Neural progenitor cell (in vitro differentiated cells): ENCODE measurements around the gene CCND2. TPM values are rescaled to one million over a fixed set of nuclear protein-coding genes. Genes with fewer than 3 reads are reported as not detected.
A peak's percentile ranks its signal among the peaks of the same experiment; 100 is the strongest.

Experiments used
- DNase-seq: peaks from one replicate; pipeline ENCODE4 v3.0.0-alpha.2; 2016; ENCODE audit warnings: low spot score
- H2AFZ ChIP-seq: fragments of 200-600 bp; sonication (generic); replicated peaks from 2 replicates; pipeline ENCODE4 v1.6.1; 2016; ENCODE audit warnings: antibody characterized with exemption
- H3F3A ChIP-seq: fragments of 200-600 bp; sonication (generic); 2 replicates; pipeline ENCODE4 v1.6.1; 2016; ENCODE audit warnings: antibody characterized with exemption, low read depth
- H3K27ac ChIP-seq: fragments of 200-600 bp; sonication (generic); 2 replicates; pipeline ENCODE4 v1.5.1; 2016; ENCODE audit warnings: mild to moderate bottlenecking
- H3K27me3 ChIP-seq: fragments of 200-600 bp; sonication (generic); 2 replicates; pipeline ENCODE4 v1.6.1; 2016; ENCODE audit warnings: mild to moderate bottlenecking, moderate library complexity
- H3K36me3 ChIP-seq: fragments of 200-600 bp; sonication (generic); 2 replicates; pipeline ENCODE4 v1.5.1; 2016
- H3K4me1 ChIP-seq: fragments of 200-600 bp; sonication (generic); 2 replicates; pipeline ENCODE4 v1.6.1; 2016; ENCODE audit warnings: mixed run types
- H3K4me2 ChIP-seq: fragments of 200-600 bp; sonication (generic); 2 replicates; pipeline ENCODE4 v1.6.1; 2016
- H3K4me3 ChIP-seq: fragments of 200-600 bp; sonication (generic); 2 replicates; pipeline ENCODE4 v1.5.1; 2016
- H3K79me2 ChIP-seq: fragments of 200-600 bp; sonication (generic); 2 replicates; pipeline ENCODE4 v1.6.1; 2016; ENCODE audit warnings: low read depth
- H3K9ac ChIP-seq: fragments of 200-600 bp; sonication (generic); 2 replicates; pipeline ENCODE4 v1.6.1; 2016
- H3K9me3 ChIP-seq: fragments of 200-600 bp; sonication (generic); 2 replicates; pipeline ENCODE4 v1.5.1; 2016; ENCODE audit warnings: low read depth
- H4K20me1 ChIP-seq: fragments of 200-600 bp; sonication (generic); 2 replicates; pipeline ENCODE4 v1.6.1; 2016; ENCODE audit warnings: low read depth
- H3K27ac Mint-ChIP-seq: 3 replicates; pipeline ENCODE4 v1.8.0; 2021; ENCODE audit warnings: mixed read lengths
- H3K27me3 Mint-ChIP-seq: 2 replicates; pipeline ENCODE4 v1.8.0; 2022; ENCODE audit warnings: low read depth, mild to moderate bottlenecking, inconsistent platforms, moderate library complexity, mixed read lengths; ENCODE audit not compliant: insufficient read depth
- H3K36me3 Mint-ChIP-seq: 3 replicates; pipeline ENCODE4 v1.8.0; 2021; ENCODE audit warnings: mixed read lengths
- H3K4me1 Mint-ChIP-seq: 3 replicates; pipeline ENCODE4 v1.8.0; 2021; ENCODE audit warnings: mixed read lengths
- H3K4me3 Mint-ChIP-seq: 3 replicates; pipeline ENCODE4 v1.8.0; 2021; ENCODE audit warnings: mild to moderate bottlenecking, moderate library complexity, mixed read lengths
- H3K9me3 Mint-ChIP-seq: 3 replicates; pipeline ENCODE4 v1.8.0; 2020; ENCODE audit warnings: mixed read lengths
- CTCF ChIP-seq: fragments of 200-600 bp; sonication (generic); IDR thresholded peaks from 2 replicates; pipeline ENCODE4 v1.5.1; 2017; ENCODE audit warnings: antibody characterized with exemption, mild to moderate bottlenecking
- EZH2 ChIP-seq: fragments of 200-600 bp; sonication (generic); IDR thresholded peaks from 2 replicates; pipeline ENCODE4 v1.6.1; 2017; ENCODE audit warnings: antibody characterized with exemption, mild to moderate bottlenecking, moderate library complexity
- EZH2phosphoT487 ChIP-seq: fragments of 200-600 bp; sonication (generic); IDR thresholded peaks from 2 replicates; pipeline ENCODE4 v1.6.1; 2017; ENCODE audit warnings: antibody characterized with exemption
- total RNA-seq: library from RNA; depleted of rRNA; stranded (reverse); fragments of >200 nt; gene quantifications from 2 replicates; pipeline ENCODE4 v1.2.3, GENCODE V29; 2015; ENCODE audit warnings: low replicate concordance

CCND2 gene
- total RNA-seq, 1 donor from 2014 or later = 95.8 TPM

GRCh38 chr12:4273273-4273651 lies 300 bp upstream of the CCND2 start:
- Mint-ChIP-seq H3K27me3 (peaks cover 24% of the 10 kb centered on the region), H3K4me1 (peaks cover 46% of the 10 kb centered on the region), H3K4me3 (peak overlapping the region; percentile 97), H3K27ac (peak overlapping the region; percentile 88), H3K36me3 (peaks cover 21% of the 10 kb centered on the region), H3K9me3 (no peaks in the 10 kb centered on the region)
- peaks cover 27% of the 10 kb centered on the region for H4K20me1 ChIP-seq
- H3F3A ChIP-seq = peaks cover 50% of the 10 kb centered on the region
- H3K9ac ChIP-seq = no peak overlapping the region
- H3K27ac ChIP-seq = no peak overlapping the region
- H3K9me3 ChIP-seq = no peaks in the 10 kb centered on the region
- H3K27me3 ChIP-seq = peaks cover 84% of the 10 kb centered on the region
- H3K4me2 ChIP-seq = peak overlapping the region; percentile 80
- H3K36me3 ChIP-seq = peaks cover 7% of the 10 kb centered on the region
- no peak for DNase-seq
- peak overlapping the region; percentile 82 for H3K4me3 ChIP-seq
- peaks cover 24% of the 10 kb centered on the region for H3K4me1 ChIP-seq
- no peak overlapping the region for H2AFZ ChIP-seq
- peaks cover 32% of the 10 kb centered on the region for H3K79me2 ChIP-seq
- TF ChIP-seq EZH2 = no peak
- no peak for TF ChIP-seq CTCF
- TF ChIP-seq EZH2phosphoT487 = no peak

- H3K27me3 ChIP-seq = peaks cover 71% of the 10 kb centered on the region
- Mint-ChIP-seq H3K4me1 (peaks cover 52% of the 10 kb centered on the region), H3K9me3 (no peaks in the 10 kb centered on the region), H3K27ac (peak overlapping the region; percentile 97), H3K36me3 (peaks cover 31% of the 10 kb centered on the region), H3K27me3 (peaks cover 18% of the 10 kb centered on the region), H3K4me3 (peak overlapping the region; percentile 97)
- no peak for TF ChIP-seq CTCF
- TF ChIP-seq EZH2phosphoT487 = no peak
- no peak for TF ChIP-seq EZH2
- H2AFZ ChIP-seq = no peak overlapping the region
- DNase-seq = peak; percentile 38
- H3K36me3 ChIP-seq = peaks cover 7% of the 10 kb centered on the region
- H3F3A ChIP-seq = peaks cover 41% of the 10 kb centered on the region
- peaks cover 45% of the 10 kb centered on the region for H3K79me2 ChIP-seq
- H3K27ac ChIP-seq = no peak overlapping the region
- peak overlapping the region; percentile 82 for H3K4me3 ChIP-seq
- peaks cover 18% of the 10 kb centered on the region for H3K4me1 ChIP-seq
- peak overlapping the region; percentile 85 for H3K9ac ChIP-seq
- H3K9me3 ChIP-seq = no peaks in the 10 kb centered on the region
- peak overlapping the region; percentile 80 for H3K4me2 ChIP-seq
- peaks cover 39% of the 10 kb centered on the region for H4K20me1 ChIP-seq
Measured at GRCh38 chr12:4274396-4275015, 944 bp downstream of the CCND2 start.

- peak overlapping the region; percentile 97 for H3K4me3 Mint-ChIP-seq
- peaks cover 36% of the 10 kb centered on the region for H3K36me3 Mint-ChIP-seq
- peak; percentile 53 for DNase-seq
- H3K4me1 ChIP-seq = peaks cover 19% of the 10 kb centered on the region
- no peaks in the 10 kb centered on the region for H3K9me3 ChIP-seq
- H3K4me2 ChIP-seq = peak overlapping the region; percentile 80
- no peak overlapping the region for H3K27ac ChIP-seq
- peaks cover 7% of the 10 kb centered on the region for H3K36me3 ChIP-seq
- peaks cover 51% of the 10 kb centered on the region for H3K79me2 ChIP-seq
- peak; percentile 93 for TF ChIP-seq EZH2
- peak; percentile 83 for TF ChIP-seq EZH2phosphoT487
- TF ChIP-seq CTCF = no peak
- H3K27ac Mint-ChIP-seq = peak overlapping the region; percentile 97
- H3K4me3 ChIP-seq = peak overlapping the region; percentile 82
- H2AFZ ChIP-seq = no peak overlapping the region
- H3K9ac ChIP-seq = peak overlapping the region; percentile 85
- H4K20me1 ChIP-seq = peaks cover 47% of the 10 kb centered on the region
- peaks cover 14% of the 10 kb centered on the region for H3K27me3 Mint-ChIP-seq
- H3K9me3 Mint-ChIP-seq = no peaks in the 10 kb centered on the region
- peaks cover 64% of the 10 kb centered on the region for H3K27me3 ChIP-seq
- H3F3A ChIP-seq = peaks cover 33% of the 10 kb centered on the region
- H3K4me1 Mint-ChIP-seq = peaks cover 57% of the 10 kb centered on the region
Measured at GRCh38 chr12:4275016-4275869, 1.7 kb downstream of the CCND2 start.
